HG02840 (cell line): ENCODE results near the gene PHTF2.
"Not testable (repeated sequence)": the region's sequence is repeated elsewhere in the genome, so short reads cannot be mapped to it uniquely, and the experiment has no call there.

Experiments used
- ATAC-seq: cut with Tn5 transposase; IDR thresholded peaks from one replicate; pipeline ENCODE4 v1.9.1; 2021; ENCODE audit warnings: mild to moderate bottlenecking, moderate library complexity, moderate number of reproducible peaks; ENCODE audit not compliant: unreplicated experiment, low FRiP score

The PHTF2 gene

DNA sequence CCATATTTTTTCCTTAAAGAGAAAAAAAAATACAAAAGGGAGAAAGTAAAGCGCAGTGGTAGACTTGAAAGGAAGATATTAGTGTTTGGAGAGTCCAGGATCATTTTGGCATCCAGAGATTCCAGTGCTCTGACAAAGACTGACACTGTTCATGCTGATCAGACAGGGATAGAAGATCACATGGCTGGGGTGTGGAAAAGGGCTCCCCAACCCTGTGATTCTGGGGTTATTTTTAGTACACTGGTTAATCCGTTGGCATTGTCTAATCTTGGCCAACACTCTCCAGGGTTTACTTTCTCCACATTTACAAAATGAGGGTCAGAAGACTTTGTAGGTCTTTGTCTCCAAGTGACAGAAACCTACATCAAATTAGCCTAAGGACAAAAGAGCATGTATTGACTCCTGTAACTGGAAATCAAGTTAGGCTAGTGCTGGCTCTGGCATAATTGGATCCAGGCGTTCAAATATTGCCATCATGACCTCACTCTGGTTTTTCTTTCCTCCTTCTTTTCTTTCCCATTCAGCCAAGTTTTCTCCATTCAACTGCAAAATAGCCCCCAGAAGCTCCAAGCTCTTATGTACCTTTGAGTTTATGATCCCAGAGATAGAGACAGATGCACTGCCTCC is 181.6 kb downstream of the PHTF2 start:
- ATAC-seq, result no peak

- ATAC-seq, result no peak
Measured at GRCh38 chr7:77982926-77983550, 184.5 kb downstream of the PHTF2 start.

GRCh38 chr7:77983973-77984372 is 185.4 kb downstream of the PHTF2 start:
- ATAC-seq, result no peak

DNA sequence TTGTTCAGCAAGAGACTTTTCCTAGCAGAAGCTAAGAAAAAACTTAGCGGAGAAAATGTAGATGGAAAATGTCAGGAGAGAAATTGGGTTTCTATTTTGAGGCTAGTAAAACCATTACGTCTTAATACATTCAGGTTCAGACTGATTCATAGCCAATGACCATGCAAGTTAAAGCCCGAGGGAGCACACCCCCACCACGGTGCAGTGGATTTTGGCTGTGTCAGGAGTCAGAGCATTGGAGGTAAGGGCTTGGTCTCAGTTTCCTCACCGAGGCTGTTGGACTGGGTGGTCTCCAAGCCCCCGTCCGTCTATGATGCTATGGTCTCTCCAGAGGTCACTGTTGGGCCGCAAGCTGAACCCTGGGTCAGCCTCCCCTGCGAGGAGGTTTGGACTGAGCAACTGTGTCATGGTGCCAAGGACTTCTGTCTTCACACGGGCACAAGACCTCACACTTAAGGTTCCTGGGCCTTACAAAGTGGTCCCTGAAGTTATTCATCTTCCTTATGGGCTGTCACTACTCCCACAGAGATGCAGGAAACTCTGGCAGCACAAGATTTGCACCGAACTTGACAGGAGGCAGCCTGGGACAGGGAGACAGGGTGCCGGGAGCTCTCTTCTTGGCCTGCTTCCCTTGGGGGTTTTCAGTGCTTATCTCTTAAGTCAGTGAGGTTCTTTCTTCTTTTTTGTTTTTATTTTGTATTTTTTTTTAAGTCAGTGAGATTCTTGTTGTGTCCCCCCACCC is 186.8 kb downstream of the PHTF2 start:
- ATAC-seq, result no peak

DNA sequence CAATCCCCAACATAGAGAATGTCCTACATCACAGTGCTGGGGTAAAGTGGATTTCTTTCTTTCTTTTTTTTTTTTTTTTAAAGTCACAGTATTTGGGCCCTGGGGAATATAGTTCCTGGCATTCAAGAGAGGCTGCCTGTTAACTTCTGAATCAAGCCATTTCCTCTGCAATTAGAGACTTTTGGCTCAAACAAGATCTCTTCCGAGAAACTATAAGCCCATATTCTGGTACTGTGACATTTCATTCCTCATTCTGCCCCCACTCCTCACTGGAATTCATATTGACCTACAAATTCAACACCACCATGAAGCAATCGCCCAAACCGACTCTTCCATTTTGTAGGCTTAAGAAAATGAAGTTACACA is 187.4 kb downstream of the PHTF2 start:
- no peak for ATAC-seq

- ATAC-seq, result no peak
Measured at GRCh38 chr7:77989981-77990566, 191.5 kb downstream of the PHTF2 start.

DNA sequence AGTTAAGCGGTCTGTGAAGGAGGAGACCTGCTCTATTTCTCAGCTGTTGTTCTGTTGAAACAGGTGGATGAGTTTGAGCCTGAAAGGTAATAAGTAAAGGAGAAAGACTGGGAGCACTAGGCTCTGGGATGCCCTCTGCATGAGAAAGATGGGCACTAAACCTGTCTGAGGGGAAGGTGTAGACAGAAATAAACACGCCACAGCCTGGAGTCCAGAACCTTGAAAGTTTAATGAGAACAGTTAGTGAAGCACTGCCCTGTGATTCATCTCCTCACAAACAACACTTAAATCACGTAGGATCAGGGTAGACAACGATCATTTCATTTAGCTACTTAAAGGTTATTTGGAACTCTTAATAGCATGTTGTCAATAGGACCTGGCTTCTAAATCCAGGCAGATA is 193.1 kb downstream of the PHTF2 start:
- ATAC-seq, result no peak

GRCh38 chr7:77993838-77994237 is 195.3 kb downstream of the PHTF2 start:
- no peak for ATAC-seq

- ATAC-seq, result no peak
Measured at GRCh38 chr7:77995717-77996116, 197.1 kb downstream of the PHTF2 start.

DNA sequence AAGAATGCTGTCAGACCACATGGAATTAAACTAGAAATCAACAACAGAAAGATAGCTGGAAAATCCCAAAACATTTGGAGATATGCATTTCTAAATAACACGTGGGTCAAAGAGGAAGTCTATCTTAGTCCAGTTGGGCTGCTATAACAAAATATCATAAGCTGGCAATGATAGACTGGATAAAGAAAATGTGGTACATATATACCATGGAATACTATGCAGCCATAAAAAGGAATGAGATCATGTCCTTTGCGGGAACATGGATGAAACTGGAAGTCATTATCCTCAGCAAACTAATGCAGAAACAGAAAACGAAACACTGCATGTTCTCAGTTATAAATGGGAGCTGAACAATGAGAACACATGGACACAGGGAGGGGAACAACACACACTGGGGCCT is 200.6 kb downstream of the PHTF2 start:
- ATAC-seq, result not testable (repeated sequence)

DNA sequence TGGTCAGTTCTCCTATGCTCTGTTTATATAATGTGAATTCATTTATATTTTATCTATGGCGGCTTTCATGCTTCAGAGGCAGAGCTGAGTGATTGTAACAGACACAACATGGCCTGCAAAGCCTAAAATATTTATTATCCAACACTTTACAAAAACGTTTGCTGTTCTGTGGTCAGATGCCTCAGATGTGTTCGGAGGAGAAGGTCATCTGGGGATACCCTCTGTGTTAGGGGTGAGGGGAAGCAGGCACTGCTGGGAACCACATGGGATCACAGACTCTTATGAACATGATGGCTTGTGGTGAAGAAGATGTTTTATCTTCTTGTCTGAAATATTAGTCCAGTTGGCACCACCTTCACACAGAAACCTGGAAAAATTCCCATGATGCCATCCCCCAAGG is 203.4 kb downstream of the PHTF2 start:
- ATAC-seq, result no peak

DNA sequence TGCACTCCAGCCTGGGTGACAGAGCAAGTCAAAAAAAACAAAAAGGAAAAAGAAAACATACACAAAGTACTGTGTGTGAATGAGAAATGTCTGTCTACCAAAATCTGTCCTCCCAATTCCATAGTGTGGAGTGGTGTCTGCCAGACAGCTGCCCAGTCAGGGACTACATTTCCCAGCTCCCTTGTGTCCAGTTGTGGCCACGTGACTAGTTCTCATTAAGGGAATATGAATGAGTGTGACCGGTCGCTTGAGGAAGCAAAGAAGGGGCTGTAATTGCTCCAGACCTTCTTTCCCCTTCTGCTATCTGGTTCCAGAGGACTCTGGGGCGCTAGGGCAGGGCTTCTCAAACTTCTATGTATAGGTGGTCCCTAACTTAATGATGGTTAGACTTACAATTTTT is 204.1 kb downstream of the PHTF2 start:
- ATAC-seq, result no peak

GRCh38 chr7:78006063-78006755 is 207.6 kb downstream of the PHTF2 start:
- no peak for ATAC-seq
